Stimulated activated effector memory CD8-positive, alpha-beta T cell treated with anti-CD3 and anti-CD28 coated beads, Interleukin-12 subunit alpha, Interleukin-12 subunit beta, amount 100 ng/mL, for 72 hours (primary cell): Measurements from ENCODE around the gene CIB2.

Experiments used
- ATAC-seq: fragments of 150-1000 bp; cut with Tn5 transposase; 2 replicates; pipeline ENCODE4 v1.10.0; 2021
- DNase-seq, 2 donors: peaks; one replicate each; pipeline ENCODE4 v3.0.0; 2021 to 2022; ENCODE audit warnings: low spot score in 2 of 2
- H3K27ac Mint-ChIP-seq: one replicate; pipeline ENCODE4 v1.8.0; 2022; ENCODE audit warnings: mild to moderate bottlenecking, mixed read lengths
- H3K36me3 Mint-ChIP-seq: one replicate; pipeline ENCODE4 v1.8.0; 2022; ENCODE audit warnings: mild to moderate bottlenecking, mixed read lengths
- H3K4me1 Mint-ChIP-seq: one replicate; pipeline ENCODE4 v1.8.0; 2022; ENCODE audit warnings: mixed read lengths
- H3K4me3 Mint-ChIP-seq: one replicate; pipeline ENCODE4 v1.8.0; 2022; ENCODE audit warnings: mild to moderate bottlenecking, mixed read lengths
- H3K9me3 Mint-ChIP-seq: one replicate; pipeline ENCODE4 v1.8.0; 2022; ENCODE audit warnings: mixed read lengths

The CIB2 gene

GRCh38 chr15:78130466-78131294, 565 bp downstream of the CIB2 start:
- H3K27ac Mint-ChIP-seq = peak overlapping the region; percentile 97
- no peak for DNase-seq
- peaks cover 6% of the 10 kb centered on the region for H3K36me3 Mint-ChIP-seq
- peaks cover 38% of the 10 kb centered on the region for H3K4me1 Mint-ChIP-seq
- peak; percentile 55 for ATAC-seq
- no peaks in the 10 kb centered on the region for H3K9me3 Mint-ChIP-seq
- peak overlapping the region; percentile 87 for H3K4me3 Mint-ChIP-seq

- Mint-ChIP-seq H3K4me3 (peak overlapping the region; percentile 87), H3K36me3 (peaks cover 6% of the 10 kb centered on the region), H3K9me3 (no peaks in the 10 kb centered on the region), H3K27ac (peak overlapping the region; percentile 97), H3K4me1 (peaks cover 38% of the 10 kb centered on the region)
- DNase-seq (no peak), ATAC-seq (no peak)
These were observed 1.4 kb downstream of the CIB2 start for GRCh38 chr15:78129751-78130287.

GRCh38 chr15:78129077-78129750, 2.0 kb downstream of the CIB2 start:
- Mint-ChIP-seq H3K4me3 (no peak overlapping the region), H3K36me3 (peaks cover 6% of the 10 kb centered on the region), H3K27ac (peak overlapping the region; percentile 97), H3K9me3 (no peaks in the 10 kb centered on the region), H3K4me1 (peaks cover 38% of the 10 kb centered on the region)
- no peak for ATAC-seq
- DNase-seq = no peak

GRCh38 chr15:78127882-78128281, 3.4 kb downstream of the CIB2 start:
- ATAC-seq = no peak
- no peak for DNase-seq
- Mint-ChIP-seq H3K36me3 (peaks cover 6% of the 10 kb centered on the region), H3K4me3 (no peak overlapping the region), H3K27ac (peak overlapping the region; percentile 97), H3K4me1 (peaks cover 36% of the 10 kb centered on the region), H3K9me3 (no peaks in the 10 kb centered on the region)

- peak overlapping the region; percentile 15 for H3K27ac Mint-ChIP-seq
- DNase-seq (no peak), ATAC-seq (no peak)
- H3K36me3 Mint-ChIP-seq = no peaks in the 10 kb centered on the region
- peaks cover 16% of the 10 kb centered on the region for H3K4me1 Mint-ChIP-seq
- no peak overlapping the region for H3K4me3 Mint-ChIP-seq
- H3K9me3 Mint-ChIP-seq = no peaks in the 10 kb centered on the region
These were observed 6.0 kb downstream of the CIB2 start for GRCh38 chr15:78125267-78125666.

- H3K36me3 Mint-ChIP-seq = no peaks in the 10 kb centered on the region
- no peaks in the 10 kb centered on the region for H3K4me1 Mint-ChIP-seq
- H3K4me3 Mint-ChIP-seq = no peak overlapping the region
- peak overlapping the region; percentile 74 for H3K27ac Mint-ChIP-seq
- H3K9me3 Mint-ChIP-seq = no peaks in the 10 kb centered on the region
- DNase-seq (no peak), ATAC-seq (no peak)
These were observed 10.7 kb downstream of the CIB2 start for GRCh38 chr15:78120523-78120922.

GRCh38 chr15:78112551-78112950, 18.7 kb downstream of the CIB2 start:
- no peaks in the 10 kb centered on the region for H3K9me3 Mint-ChIP-seq
- H3K4me1 Mint-ChIP-seq = peaks cover 12% of the 10 kb centered on the region
- ATAC-seq (no peak), DNase-seq (no peak)
- H3K4me3 Mint-ChIP-seq = no peak overlapping the region
- no peak overlapping the region for H3K27ac Mint-ChIP-seq
- no peaks in the 10 kb centered on the region for H3K36me3 Mint-ChIP-seq

- Mint-ChIP-seq H3K4me1 (peaks cover 14% of the 10 kb centered on the region), H3K27ac (no peak overlapping the region), H3K4me3 (no peak overlapping the region), H3K36me3 (no peaks in the 10 kb centered on the region), H3K9me3 (no peaks in the 10 kb centered on the region)
- no peak for ATAC-seq
- DNase-seq = no peak
These were observed 19.5 kb downstream of the CIB2 start for GRCh38 chr15:78111788-78112187.

GRCh38 chr15:78110916-78111475, 20.2 kb downstream of the CIB2 start:
- Mint-ChIP-seq H3K27ac (no peak overlapping the region), H3K4me3 (no peak overlapping the region), H3K4me1 (peaks cover 22% of the 10 kb centered on the region), H3K9me3 (no peaks in the 10 kb centered on the region), H3K36me3 (peaks cover 2% of the 10 kb centered on the region)
- DNase-seq = no peak
- no peak for ATAC-seq

- Mint-ChIP-seq H3K36me3 (peaks cover 6% of the 10 kb centered on the region), H3K27ac (no peak overlapping the region)
These were observed 21.1 kb downstream of the CIB2 start for GRCh38 chr15:78110096-78110495.

GRCh38 chr15:78109156-78109555, 22.1 kb downstream of the CIB2 start:
- Mint-ChIP-seq H3K4me3 (no peak overlapping the region), H3K27ac (peak overlapping the region; percentile 74), H3K9me3 (no peaks in the 10 kb centered on the region)

More at GRCh38 chr15:78110096-78110495, 21.1 kb downstream of the CIB2 start:
- DNase-seq (no peak), ATAC-seq (no peak)
- Mint-ChIP-seq H3K9me3 (no peaks in the 10 kb centered on the region), H3K4me3 (no peak overlapping the region), H3K4me1 (peaks cover 31% of the 10 kb centered on the region)

GRCh38 chr15:78108300-78109084, 22.8 kb downstream of the CIB2 start:
- Mint-ChIP-seq H3K36me3 (peaks cover 6% of the 10 kb centered on the region), H3K4me1 (peaks cover 47% of the 10 kb centered on the region), H3K9me3 (no peaks in the 10 kb centered on the region), H3K4me3 (no peak overlapping the region), H3K27ac (peak overlapping the region; percentile 74)
- ATAC-seq = peak; percentile 84
- DNase-seq = peak; percentile 74 to 87

More at GRCh38 chr15:78109156-78109555, 22.1 kb downstream of the CIB2 start:
- DNase-seq (no peak), ATAC-seq (no peak)
- Mint-ChIP-seq H3K36me3 (peaks cover 6% of the 10 kb centered on the region), H3K4me1 (peaks cover 40% of the 10 kb centered on the region)

GRCh38 chr15:78107471-78107870, 23.8 kb downstream of the CIB2 start:
- no peak for ATAC-seq
- peaks cover 6% of the 10 kb centered on the region for H3K36me3 Mint-ChIP-seq
- no peak overlapping the region for H3K27ac Mint-ChIP-seq

GRCh38 chr15:78105476-78106241, 25.6 kb downstream of the CIB2 start:
- peak overlapping the region; percentile 60 for H3K27ac Mint-ChIP-seq
- DNase-seq (no peak), ATAC-seq (peak; percentile 6)
- peaks cover 6% of the 10 kb centered on the region for H3K36me3 Mint-ChIP-seq
- peaks cover 60% of the 10 kb centered on the region for H3K4me1 Mint-ChIP-seq
- no peaks in the 10 kb centered on the region for H3K9me3 Mint-ChIP-seq
- peak overlapping the region; percentile 62 for H3K4me3 Mint-ChIP-seq

More at GRCh38 chr15:78107471-78107870, 23.8 kb downstream of the CIB2 start:
- H3K4me1 Mint-ChIP-seq = peaks cover 57% of the 10 kb centered on the region
- no peaks in the 10 kb centered on the region for H3K9me3 Mint-ChIP-seq
- H3K4me3 Mint-ChIP-seq = no peak overlapping the region
- DNase-seq = no peak
